ENCODE results near the gene IFNK.
"Not testable (repeated sequence)": the region's sequence is repeated elsewhere in the genome, so short reads cannot be mapped to it uniquely, and the experiment has no call there.

The IFNK gene, protein sequence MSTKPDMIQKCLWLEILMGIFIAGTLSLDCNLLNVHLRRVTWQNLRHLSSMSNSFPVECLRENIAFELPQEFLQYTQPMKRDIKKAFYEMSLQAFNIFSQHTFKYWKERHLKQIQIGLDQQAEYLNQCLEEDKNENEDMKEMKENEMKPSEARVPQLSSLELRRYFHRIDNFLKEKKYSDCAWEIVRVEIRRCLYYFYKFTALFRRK
- total RNA-seq = 0 reads per million in 3 experiments

DNA sequence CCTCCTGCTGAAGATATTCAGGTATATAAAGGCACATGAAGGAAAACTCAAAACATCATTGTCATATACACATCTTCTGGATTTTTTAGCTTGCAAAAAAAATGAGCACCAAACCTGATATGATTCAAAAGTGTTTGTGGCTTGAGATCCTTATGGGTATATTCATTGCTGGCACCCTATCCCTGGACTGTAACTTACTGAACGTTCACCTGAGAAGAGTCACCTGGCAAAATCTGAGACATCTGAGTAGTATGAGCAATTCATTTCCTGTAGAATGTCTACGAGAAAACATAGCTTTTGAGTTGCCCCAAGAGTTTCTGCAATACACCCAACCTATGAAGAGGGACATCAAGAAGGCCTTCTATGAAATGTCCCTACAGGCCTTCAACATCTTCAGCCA lies at the start of gene IFNK:
TSS of gene IFNK (plus strand) at position 55 of the 400 bp plus-strand sequence. CDS start at position 102, 47 bp downstream.
- no peak for DNase-seq

DNA sequence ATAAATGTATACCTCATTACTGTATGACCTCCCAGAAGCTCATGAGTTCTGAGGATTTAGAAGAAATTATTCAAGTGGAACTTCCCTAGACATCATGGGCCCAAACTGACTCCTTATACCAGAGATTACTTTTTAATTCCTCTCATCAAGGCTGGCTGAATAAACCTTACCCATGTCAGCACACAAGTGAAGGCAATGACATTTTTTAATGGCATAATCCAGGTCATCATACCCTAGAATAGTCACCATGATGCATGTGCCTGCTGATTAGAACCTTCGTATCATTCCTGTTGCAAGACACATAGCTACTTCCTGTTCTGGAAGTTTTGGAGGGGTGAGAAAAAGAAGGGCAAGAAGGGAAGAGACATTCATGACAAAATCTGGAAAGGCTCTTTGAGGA lies 49.8 kb upstream of the IFNK start:
- no peak for DNase-seq

DNA sequence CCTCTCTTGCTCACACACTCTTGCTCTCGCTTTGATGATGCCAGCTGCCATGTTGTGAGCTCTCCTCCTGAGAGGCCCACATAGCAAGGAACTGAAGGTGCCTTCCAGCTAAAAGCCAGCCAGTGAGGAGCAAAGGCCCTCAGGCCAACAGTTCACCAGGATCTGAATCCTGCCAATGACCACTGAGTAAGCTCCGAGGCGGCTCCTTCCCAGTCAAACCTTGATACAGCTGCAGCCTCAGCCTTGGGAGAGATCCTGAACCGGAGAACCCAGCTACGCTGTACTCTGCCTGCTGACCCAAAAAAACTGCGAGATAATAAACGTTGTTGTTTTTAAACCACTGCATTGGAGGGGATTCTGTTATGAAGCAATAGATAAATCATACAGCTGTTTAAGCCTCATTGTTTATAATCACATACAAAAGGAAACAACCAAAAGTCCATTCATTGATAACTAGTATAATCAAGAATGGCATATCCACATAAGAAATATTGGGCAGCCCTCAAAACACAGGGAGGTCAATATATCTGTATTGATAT lies 49.0 kb upstream of the IFNK start:
- no peak for DNase-seq

DNA sequence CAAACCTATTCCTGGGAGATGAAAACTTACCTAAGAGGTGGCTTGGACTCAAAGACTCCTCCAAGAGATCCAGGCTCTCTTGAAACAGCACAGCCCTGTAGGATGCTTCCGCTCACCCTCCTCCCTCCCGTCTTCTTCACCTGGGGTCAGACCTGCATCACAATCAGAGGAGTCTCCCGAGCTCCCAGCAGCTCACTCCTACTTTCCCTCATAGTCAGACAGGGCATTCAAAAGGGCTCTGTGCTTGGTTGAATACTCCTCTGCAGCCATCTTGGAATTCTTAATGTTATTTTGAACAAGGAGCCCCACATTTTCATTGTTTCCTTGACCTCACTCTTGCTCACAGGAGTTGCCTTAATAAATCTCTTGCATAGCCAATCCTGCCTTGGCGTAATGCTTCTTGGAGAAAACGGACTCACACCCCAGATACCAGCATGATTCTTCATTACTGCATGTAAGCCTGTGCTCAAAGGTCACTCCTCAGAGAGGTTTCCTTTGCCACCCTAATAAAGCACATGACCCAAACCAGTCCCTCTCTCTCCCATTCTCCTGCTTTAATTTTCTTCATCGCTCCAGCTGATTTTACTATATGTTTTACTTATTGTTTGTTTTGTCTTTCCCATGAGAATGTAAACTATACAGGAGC lies 47.1 kb upstream of the IFNK start:
- no peak for DNase-seq

DNA sequence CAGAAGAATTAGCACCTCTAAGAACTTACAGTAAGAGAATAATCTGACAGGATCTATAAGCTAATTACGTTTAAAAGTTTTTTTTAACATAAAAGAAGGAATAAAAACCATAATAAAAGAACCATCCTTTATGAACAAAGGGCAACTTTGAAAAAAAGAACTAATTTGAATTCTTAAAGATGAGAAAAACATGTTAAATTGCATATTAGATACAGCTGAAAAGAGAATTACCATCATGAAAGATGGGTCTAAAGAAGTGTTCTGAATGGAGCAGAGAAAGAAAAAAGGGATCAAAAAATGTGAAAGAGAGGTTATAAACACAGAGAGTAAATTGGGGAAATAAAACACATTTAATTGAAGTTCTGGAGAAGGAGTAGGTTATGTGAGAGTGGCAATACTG lies 45.8 kb upstream of the IFNK start:
- DNase-seq = no peak

DNA sequence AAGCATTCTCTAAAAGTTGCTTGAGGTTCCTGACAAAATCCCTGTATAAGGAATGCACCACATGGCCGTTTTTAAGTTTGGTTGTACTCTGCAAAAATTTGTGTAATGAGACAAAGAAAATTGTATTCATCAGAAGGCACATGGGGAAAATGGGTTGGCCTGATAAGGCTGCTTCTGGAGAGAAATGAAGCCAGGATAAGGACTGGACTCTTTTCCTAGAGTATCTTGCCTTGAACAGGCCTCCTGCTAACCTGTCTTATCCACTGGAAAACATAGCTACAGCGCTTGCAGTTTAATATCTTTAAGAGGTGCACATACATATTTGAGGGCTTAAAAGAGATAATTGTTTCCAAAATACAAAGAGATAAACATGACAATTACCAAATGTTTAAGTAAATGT lies 41.4 kb upstream of the IFNK start:
- no peak for DNase-seq

DNA sequence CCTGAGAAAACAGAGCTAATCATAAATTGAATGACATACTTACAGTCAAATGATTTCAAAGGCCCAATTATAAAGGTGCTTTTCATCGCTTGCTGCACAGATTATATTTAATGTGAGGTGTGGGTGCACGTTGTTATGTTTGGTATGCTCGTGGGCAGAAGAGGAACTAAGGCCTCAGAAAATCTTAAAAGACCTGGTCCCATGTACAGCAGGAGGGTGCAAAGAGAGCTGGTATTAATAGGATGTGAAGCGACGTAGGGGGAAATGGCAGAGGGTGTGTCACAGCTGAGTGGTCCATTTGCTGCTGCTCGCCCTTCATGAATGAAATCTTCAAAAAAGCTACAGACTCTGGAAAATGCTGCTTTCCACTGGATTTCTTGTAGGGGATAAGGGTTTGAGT lies 40.5 kb upstream of the IFNK start:
- DNase-seq = no peak

DNA sequence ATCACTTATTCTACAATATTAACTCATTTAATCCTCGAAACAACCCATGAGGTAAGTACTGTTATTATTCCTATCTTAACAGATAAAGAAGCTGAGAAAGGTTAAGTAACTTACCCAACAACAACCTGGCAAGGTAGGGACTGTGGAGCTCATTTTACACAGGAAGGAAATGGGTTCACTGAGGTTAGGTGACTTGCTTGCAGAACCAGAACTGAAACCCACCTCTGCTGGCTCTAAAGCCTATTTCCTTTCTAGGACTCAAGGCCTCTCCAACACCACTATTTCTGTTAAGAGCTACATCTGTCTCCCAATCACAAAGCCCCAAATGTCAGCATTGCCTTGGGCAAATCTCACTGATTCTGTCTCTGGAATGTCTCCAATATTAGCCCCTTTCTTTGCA lies 38.9 kb upstream of the IFNK start:
- no peak for DNase-seq

DNA sequence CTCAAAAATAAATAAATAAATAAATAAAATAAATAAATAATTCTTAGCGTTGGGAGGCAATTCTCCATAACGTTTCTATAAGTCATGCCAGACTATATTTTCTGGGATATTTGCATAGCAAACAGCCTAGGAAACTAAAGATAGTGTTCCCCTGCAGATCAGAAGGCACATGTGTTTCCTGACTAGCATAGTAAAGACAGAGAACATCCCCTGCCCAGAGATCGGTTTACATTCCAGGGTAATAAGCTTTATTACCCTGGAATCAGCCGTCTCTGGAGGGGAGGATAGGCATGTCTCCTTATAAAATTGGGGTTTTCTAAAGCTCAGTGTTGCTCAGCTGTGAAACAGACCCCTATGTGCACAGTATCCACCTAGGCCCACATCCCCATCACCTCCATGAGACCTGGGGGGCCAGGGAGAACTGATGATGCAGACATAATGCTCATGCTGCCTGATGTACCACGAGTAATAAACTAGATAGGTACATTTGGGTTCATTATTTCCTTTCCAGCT lies 36.9 kb upstream of the IFNK start:
- DNase-seq = no peak

DNA sequence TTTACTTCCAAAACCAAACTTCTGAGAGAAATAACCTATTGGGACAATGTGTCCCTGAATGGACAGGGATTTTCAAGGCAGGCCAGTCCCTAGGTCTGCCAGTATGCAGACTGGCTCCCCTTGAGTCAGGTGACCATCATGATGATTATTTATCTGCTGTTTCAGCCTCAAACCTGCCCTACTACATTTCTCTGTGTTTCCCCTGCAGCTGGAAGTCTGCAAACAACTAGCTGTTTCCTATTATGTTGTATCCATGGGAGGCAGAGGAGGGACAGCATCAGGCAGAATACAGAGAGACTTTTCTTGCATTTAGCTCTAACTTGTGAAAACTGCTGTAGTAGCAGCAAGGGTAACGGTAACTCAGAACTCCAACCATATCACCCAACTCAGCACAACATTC lies 36.2 kb upstream of the IFNK start:
- DNase-seq = no peak

DNA sequence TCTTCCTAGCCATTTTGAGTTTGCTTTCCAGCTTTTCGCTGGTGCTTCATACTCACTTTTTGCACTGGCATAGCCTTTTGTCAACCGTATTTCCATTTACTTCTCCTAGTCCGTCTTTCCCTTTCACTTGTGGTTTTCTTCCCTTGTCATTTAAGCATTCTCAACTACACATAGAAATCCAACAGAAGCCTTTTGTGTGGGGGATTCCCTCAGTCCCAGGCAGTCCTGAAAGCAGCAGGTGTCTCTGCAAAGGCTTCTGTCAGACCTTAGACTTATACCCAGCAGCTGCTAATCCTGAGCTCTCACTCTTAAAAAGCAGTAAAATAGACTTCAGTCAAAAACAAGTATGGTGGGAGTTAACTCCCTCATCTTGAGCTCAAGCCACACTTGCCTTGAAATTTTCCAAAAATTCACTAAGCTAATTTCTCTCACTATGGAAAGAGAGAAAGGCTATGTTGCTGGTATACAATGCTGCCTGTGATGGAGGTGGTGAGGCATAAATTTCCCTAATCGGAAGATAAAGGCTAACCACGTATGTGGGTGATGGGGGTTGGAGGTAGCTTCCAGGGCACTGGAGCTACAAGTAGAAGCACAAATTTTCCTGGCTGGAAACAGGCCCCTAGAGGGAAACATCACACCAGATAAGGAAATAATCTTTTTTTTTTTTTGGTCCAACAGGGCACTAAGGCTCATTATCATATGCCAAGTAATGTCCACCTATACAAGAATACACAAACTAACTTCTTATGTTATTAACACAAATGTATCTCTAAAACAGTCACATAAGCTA lies 34.8 kb upstream of the IFNK start:
- DNase-seq = no peak

DNA sequence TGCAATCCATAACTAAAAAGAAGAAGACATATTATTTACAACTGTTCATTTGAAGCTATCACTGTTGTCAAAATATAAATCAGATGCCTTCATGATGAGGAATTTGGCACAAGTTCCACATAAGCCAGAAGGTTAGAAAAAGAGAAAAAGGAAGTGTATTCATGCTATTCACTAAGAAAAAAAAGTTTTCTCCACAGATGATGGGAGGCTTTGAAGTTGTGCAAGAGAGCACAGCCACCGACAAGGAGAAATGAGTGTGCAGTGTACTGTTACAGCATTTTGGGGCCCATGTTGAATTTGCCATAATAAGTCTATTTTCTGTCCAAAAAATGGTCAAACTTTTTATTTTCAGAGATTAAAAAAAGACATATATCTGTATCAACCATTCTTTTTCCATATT lies 32.9 kb upstream of the IFNK start:
- DNase-seq = no peak

DNA sequence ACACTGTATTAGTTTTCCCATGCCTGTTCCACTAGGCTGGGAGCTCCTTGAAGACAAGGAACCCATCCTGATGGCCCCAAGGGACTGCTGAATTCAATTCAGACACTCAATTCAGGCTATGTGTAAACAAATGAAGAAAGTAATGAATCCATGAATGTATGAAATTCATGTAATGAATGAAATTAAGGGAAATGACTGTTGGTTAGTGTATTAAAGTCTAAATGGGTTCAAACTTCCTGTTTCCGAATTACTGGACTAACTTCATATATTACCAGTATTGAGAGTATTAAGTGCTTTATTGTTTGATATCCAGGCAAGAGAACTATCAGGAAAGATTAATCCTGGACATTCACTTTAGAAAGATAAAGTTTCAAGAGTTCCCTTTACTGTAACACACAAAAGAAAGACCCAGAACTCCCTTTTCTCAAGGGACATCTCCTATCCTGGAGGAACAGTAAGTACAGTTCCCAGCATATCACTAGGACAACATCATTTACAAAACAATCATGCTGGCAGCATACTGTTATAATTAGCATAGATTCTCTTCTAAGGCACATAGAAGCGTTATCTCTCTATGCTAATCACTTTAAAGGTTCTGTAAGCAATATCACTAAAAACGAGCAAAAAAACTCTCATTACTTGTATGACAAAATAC lies 28.5 kb upstream of the IFNK start:
- no peak for DNase-seq

DNA sequence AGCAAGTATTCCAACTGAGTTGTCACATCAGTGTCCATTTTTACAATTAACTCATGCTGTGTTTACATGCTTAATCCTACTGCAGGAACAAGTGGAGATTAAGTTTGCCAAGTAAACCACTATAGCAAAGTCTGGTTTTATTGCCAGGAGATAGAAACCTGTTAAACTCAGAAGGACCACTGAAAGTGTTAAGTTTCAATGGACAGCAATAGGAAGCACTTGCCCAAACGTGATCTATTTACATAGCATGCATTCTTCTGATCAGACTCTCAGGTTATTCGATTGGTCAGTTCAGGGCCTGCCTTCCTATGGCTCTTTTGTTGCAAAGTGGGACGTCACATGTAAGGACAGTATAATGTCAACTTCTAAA lies 28.0 kb upstream of the IFNK start:
- DNase-seq = no peak

DNA sequence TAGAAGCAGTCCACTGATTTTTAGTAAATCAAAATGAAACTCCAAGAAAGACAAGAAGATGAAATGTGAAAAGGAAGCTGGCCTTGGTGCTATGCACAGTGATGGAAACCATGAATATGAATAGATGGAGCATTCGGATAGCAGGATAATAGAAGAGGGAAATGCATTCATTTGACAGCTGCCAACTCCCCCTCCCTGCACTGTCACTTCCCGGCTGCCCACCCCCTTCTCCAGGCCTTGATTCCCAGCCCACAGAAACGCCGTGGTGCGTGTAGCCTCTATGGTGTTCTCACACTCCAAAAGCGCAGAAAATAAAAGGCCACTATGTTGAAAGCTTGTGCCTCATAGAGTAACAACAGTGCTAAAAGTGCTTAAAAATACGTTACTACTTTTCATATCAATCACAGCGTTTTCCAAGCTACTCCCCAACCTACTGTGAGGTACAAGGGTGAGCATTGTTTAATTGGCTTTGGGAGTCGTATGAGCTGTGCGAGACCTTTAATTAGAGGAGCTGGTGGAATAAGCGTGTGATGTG lies 26.1 kb upstream of the IFNK start:
- no peak for DNase-seq

DNA sequence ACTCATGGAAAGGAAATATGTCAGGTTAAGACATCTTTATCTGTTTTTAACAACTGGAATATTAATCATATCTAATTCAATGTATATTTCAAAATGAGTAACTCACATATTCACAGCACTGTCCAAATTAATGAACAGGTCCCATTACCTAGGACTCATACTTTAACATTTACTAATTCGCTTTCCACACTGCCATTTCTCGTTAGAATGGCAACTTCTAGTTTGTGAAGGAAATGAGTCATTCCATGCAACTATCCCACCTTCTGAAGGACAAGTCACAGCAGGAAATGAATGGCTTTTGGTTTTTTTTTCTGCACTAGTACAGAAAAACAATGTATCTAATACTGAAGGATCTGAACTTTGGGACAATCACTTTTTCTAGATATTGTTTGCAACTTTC lies 24.6 kb upstream of the IFNK start:
- DNase-seq = no peak

DNA sequence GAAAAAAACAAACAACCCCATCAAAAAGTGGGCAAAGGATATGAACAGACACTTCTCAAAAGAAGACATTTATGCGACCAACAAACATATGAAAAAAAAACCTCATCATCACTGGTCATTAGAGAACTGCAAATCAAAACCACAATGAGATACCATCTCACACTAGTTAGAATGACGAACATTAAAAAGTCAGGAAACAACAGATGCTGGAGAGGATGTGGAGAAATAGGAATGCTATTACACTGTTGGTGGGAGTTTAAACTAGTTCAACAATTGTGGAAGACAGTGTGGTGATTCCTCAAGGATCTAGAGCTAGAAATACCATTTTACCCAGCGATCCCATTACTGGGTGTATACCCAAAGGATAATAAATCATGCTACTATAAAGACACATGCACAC lies 23.2 kb upstream of the IFNK start:
- DNase-seq = not testable (repeated sequence)

DNA sequence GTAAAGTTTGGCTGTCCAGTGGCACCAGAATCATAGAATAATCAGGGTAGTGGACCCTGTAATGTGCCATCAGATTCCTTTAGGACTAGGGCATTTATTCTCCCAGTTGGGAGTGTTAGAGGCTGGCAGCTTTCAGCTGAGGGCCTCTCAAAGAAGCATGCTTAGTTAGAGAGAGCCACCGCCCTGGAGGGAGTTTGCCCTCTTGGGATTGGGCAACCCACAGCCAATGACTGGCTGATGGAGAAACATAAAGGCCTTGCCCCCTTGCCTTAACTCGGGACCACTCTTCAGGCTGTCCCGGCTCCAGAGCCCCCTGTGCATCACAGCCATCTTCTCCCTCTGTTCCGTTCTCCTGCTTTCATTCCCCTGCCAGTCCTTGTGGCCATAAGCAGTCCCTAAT lies 20.5 kb upstream of the IFNK start:
- no peak for DNase-seq

DNA sequence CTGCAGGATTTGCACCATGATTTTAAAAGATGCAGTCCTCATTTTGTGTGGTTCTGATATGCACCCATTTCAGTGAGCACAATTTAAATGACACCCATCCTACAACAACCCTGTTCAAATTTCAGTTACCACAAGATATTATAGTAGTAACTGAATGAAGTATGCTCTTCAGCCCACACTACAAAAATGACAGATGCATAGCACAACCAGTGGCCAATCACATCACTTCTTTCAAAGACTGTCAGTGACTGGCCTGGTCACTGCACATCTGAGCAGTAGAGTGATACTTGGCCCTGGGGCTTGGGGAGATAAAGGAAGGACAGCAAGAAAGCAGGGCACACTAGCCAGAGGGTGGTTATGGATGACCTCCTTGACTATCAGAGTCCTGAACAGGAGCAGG lies 19.8 kb upstream of the IFNK start:
- DNase-seq = no peak

DNA sequence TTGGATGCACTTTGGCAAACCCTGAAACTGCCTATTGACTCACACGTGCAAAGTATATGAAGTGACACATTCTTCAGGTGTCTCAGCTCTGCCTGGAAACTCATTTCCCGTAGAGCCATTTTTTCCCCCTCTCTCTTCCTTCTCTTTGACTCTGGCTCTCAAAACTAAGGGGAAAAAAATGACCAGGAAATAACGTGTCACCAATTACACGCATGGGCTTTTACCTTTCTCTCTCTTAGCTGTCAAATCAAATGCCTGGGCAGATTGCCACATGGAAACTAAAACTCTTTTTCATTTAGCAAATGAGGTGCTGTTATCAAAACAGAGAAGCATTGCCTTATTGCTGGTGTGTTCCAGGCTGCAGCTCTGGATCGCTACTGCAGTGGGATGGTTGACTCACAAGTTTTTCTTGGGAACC lies 18.3 kb upstream of the IFNK start:
- no peak for DNase-seq

DNA sequence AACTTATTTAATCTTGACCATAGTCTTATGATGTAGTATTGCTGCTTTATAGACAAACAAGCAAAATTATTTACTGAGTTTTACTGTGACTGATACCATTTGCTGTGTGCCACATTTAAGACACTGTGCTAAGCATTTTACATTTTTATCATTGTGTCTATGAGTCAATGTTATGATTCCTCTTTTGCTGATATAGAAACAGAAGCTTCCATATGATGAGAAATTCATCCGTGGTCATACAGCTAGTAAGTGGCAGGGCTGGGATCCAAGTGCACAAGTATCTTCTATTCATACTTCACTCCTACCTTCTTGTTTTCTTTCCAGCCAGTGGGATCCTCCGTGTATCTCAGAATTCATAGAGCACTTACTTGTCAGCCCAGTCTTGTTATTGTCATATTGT lies 17.1 kb upstream of the IFNK start:
- DNase-seq = no peak

DNA sequence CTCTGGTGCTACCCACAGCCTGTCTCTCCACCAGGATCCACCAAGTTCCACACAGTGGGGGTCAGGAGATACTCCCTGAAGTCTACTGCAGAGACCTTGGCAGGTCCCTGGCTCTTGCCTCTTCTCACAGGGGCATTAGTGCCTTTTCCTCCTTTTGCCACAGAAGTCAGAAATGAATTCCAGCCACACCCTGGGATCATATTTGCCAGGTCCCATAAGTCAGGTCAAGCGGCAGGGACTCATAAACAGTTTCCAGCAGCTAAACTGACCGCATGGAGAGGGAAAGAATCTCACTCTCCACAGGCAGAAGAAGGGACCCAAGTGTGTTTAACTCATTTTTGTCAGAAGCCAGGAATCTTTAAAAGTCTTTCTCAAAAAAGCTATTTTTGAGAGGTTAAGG lies 13.3 kb upstream of the IFNK start:
- DNase-seq = no peak

DNA sequence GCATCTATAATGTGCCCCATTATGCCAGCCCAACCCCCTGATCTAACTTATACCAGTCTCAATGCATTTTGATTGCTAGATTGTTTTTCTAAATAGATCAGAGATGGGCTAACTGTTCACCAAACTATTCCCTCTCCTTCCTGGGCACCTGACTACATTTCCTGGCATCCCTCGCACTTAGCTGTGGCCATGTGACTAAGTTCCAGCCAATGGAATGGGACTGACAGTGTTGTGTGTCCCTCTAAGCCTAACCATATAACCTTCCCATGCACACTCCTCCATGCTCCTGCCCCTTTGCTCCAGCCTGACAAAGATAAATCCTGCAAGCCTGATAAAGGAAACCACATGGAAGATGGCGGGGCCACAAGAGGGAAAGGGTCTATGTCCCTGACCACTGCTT lies 12.3 kb upstream of the IFNK start:
- no peak for DNase-seq

Measured in central memory CD4-positive, alpha-beta T cell (primary cell).